Prostate gland (tissue), 2 donors: ENCODE measurements around the gene GAS1. TPM values are rescaled to one million over a fixed set of nuclear protein-coding genes. Genes with fewer than 3 reads are reported as not detected.

Experiments
- DNase-seq: peaks from one replicate; pipeline ENCODE4 v3.0.0-alpha.2; 2019; ENCODE audit warnings: low spot score
- H3K27ac ChIP-seq, 2 donors: fragments of 200-600 bp; sonication (generic); 2 replicates each; pipeline ENCODE4 v1.5.1; 2017 to 2019
- H3K27me3 ChIP-seq: fragments of 200-600 bp; sonication (generic); replicated peaks from 2 replicates; pipeline ENCODE4 v1.5.1; 2019; ENCODE audit not compliant: insufficient read depth
- H3K36me3 ChIP-seq, 2 donors: fragments of 200-600 bp; sonication (generic); 1 replicate in 1 of 2; 2 replicates in 1 of 2; pipeline versions ENCODE4 v1.5.1 to v1.8.1; 2017 to 2019
- H3K4me1 ChIP-seq: fragments of 200-600 bp; sonication (generic); replicated peaks from 2 replicates; pipeline ENCODE4 v1.5.1; 2019
- H3K4me3 ChIP-seq, 2 donors: fragments of 200-600 bp; sonication (generic); 2 replicates each; pipeline ENCODE4 v1.5.1; 2017 to 2019
- H3K9me3 ChIP-seq: fragments of 200-600 bp; sonication (generic); 2 replicates; pipeline ENCODE4 v1.5.1; 2017
- POLR2A ChIP-seq: fragments of 450-650 bp; IDR thresholded peaks from one replicate; pipeline ENCODE4 v1.6.1; 2016; ENCODE audit warnings: antibody characterized with exemption, mild to moderate bottlenecking
- POLR2AphosphoS5 ChIP-seq: sonication (generic); formaldehyde crosslinking; IDR thresholded peaks from one replicate; pipeline ENCODE4 v1.6.1; 2017; ENCODE audit warnings: antibody characterized with exemption
- WGBS: methylation state at CpG from one replicate; pipeline ENCODE4 v1.1.5; 2018; 5-methylcytosine and 5-hydroxymethylcytosine counted together
- intact Hi-C: fragments of 100-400 bp; cut with DNase I; formaldehyde crosslinking; loops from one replicate; pipeline ENCODE4 v1.14.2; 2022
- total RNA-seq, 2 donors: library from RNA; depleted of rRNA; stranded (reverse); fragments of >200 nt; gene quantifications; one replicate each; pipeline ENCODE4 v1.1.0, GENCODE V29; 2016
- TF ChIP-seq, protein P1 (sequence below), 4 experiments: fragments of 200-600 bp in 2 of 4; fragments of 450-650 bp in 2 of 4; sonication (generic) in 2 of 4; IDR thresholded peaks; 1 replicate in 3 of 4; 2 replicates in 1 of 4; pipeline ENCODE4 v1.5.1; 2016 to 2019; ENCODE audit warnings: antibody characterized with exemption in 4 of 4, mild to moderate bottlenecking in 2 of 4, moderate library complexity in 2 of 4

Gene GAS1
- total RNA-seq, 2 donors from 2014 or later: 41.9 to 82.1 TPM

DNA sequence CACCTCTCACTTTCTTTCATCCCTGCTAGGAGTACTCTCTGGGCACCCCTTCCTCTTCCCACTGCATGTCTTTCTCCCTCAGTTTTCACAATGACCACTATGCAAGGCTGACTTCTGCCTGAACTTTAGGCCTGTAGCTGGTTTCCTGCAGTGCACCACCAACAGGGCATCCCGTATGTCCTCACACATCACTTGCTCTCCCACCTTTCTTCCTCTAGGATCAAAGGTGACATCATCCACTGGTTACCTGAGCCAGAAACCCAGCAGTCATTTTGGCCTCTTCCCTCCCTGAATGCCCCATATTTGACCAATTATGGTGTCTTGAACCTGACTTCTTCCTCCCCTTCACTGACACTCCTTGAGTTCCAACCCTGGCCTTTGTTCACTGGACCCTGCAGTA is 8.5 kb downstream of the GAS1 start:
- Histone ChIP-seq H3K4me3 (no peak overlapping the region), H3K4me1 (peaks cover 7% of the 10 kb centered on the region), H3K27me3 (no peaks in the 10 kb centered on the region), H3K36me3 (no peaks in the 10 kb centered on the region), H3K9me3 (no peaks in the 10 kb centered on the region), H3K27ac (no peak overlapping the region)
- intact Hi-C loops: loop anchor here (10.0 kb wide), 1 partner anchor 56 kb away; no protein-coding TSS in a partner anchor
- TF ChIP-seq POLR2A: no peak
- TF ChIP-seq POLR2AphosphoS5: no peak
- 77% methylated on average over 1 of the region's 1 CpG for WGBS
- no peak for DNase-seq

DNA sequence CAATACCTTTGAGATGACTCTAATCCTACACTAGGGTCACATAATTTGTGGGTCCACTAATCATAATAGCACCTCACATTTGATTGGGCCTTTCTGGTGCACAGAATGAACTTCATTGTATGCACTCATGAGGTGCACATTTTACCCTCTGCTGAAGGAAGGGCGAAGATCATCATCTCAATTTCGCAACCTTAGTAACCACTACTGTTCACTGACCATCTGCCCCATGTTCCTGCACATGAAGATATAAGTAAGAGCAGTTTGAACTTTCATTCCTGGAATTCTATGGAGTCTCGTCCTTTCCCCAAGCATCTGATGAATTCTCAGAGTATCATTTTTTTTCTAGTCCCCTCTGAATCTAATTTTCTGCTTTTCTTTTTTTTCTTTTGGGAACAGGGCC is 21.2 kb downstream of the GAS1 start:
- no peak overlapping the region for H3K4me3 ChIP-seq
- TF ChIP-seq POLR2AphosphoS5 (no peak), POLR2A (no peak)
- TF ChIP-seq, protein P1, sequence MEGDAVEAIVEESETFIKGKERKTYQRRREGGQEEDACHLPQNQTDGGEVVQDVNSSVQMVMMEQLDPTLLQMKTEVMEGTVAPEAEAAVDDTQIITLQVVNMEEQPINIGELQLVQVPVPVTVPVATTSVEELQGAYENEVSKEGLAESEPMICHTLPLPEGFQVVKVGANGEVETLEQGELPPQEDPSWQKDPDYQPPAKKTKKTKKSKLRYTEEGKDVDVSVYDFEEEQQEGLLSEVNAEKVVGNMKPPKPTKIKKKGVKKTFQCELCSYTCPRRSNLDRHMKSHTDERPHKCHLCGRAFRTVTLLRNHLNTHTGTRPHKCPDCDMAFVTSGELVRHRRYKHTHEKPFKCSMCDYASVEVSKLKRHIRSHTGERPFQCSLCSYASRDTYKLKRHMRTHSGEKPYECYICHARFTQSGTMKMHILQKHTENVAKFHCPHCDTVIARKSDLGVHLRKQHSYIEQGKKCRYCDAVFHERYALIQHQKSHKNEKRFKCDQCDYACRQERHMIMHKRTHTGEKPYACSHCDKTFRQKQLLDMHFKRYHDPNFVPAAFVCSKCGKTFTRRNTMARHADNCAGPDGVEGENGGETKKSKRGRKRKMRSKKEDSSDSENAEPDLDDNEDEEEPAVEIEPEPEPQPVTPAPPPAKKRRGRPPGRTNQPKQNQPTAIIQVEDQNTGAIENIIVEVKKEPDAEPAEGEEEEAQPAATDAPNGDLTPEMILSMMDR (IDR thresholded peaks at IDR 0.05): no peak
- no peaks in the 10 kb centered on the region for H3K36me3 ChIP-seq
- H3K4me1 ChIP-seq: no peaks in the 10 kb centered on the region
- H3K27me3 ChIP-seq: no peaks in the 10 kb centered on the region
- no peaks in the 10 kb centered on the region for H3K9me3 ChIP-seq
- DNase-seq: no peak
- H3K27ac ChIP-seq: no peak overlapping the region
- intact Hi-C loops: no loop called here
- WGBS: 92% methylated on average over 3 of the region's 3 CpGs

DNA sequence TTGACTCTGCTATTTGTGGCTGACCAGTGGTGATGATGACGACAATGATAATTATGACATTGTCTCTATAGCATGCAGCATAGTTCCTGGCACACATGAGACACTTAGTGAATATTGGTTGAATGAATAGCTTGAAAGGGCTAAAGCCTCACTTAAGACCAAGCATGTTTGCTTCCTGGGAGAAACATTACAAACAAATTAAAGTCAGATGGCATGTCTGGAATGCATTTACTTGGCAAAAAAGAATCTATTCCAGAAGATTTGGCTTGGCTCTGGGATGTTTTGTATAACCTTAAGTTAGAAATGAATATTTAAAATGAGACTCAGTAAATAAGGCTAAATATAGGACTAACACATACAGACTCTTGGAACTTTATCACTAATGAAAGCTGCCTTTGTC is 21.6 kb downstream of the GAS1 start:
- no peak overlapping the region for H3K27ac ChIP-seq
- 83% methylated on average over 1 of the region's 1 CpG for WGBS
- no peaks in the 10 kb centered on the region for H3K36me3 ChIP-seq
- no peak for TF ChIP-seq POLR2AphosphoS5
- H3K4me1 ChIP-seq: no peaks in the 10 kb centered on the region
- H3K9me3 ChIP-seq: no peaks in the 10 kb centered on the region
- H3K27me3 ChIP-seq: no peaks in the 10 kb centered on the region
- no peak for DNase-seq
- intact Hi-C loops: no loop called here
- no peak overlapping the region for H3K4me3 ChIP-seq

GRCh38 chr9:86924206-86924605 is 23.1 kb downstream of the GAS1 start:
- H3K4me1 ChIP-seq: no peaks in the 10 kb centered on the region

DNA sequence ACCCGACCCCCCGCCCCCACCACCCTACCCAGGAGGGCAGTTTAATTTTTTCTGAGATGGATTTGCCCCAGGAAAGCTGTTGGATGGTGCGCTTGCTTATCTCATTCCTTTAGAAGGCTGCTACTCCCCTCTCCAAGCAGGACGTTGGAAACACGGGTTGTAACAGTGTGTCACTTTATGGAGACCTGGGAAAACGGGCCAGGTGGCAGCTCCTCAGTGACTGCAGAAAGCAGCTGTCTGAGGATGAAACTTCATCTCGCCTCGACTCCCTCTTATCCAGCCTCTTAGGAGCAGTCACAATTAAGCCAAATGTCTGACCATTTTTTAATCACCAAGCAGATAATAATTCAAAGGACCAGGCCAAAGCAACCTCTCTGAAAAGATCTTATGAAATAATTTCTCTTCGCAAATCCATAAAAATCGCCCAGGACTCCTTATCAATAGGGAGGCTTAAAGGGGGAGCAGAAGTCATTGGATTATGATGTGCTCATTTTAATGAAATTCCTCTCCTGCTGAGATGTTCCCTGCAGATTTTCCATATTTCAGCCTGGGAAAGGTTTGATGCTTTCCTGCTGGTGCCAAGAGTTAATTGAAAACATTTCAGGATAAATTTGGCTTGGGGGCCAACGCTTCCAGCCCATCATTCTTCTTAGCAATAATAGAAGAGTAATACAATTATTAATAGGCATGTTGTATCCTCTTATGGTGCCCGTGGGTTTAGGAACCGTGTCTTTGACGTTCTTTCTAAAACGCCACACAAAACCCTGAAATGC is 26.0 kb downstream of the GAS1 start:
- Histone ChIP-seq H3K27me3 (no peaks in the 10 kb centered on the region), H3K4me3 (no peak overlapping the region), H3K27ac (no peak overlapping the region), H3K4me1 (no peaks in the 10 kb centered on the region), H3K9me3 (no peaks in the 10 kb centered on the region), H3K36me3 (no peaks in the 10 kb centered on the region)
- DNase-seq: no peak
- TF ChIP-seq, protein P1 (IDR thresholded peaks at IDR 0.05): no peak
- TF ChIP-seq POLR2A (no peak), POLR2AphosphoS5 (no peak)
- intact Hi-C loops: no loop called here
- WGBS: 53% methylated on average over 15 of the region's 15 CpGs

More at GRCh38 chr9:86924206-86924605, 23.1 kb downstream of the GAS1 start:
- Histone ChIP-seq H3K27ac (no peak overlapping the region), H3K4me3 (no peak overlapping the region), H3K9me3 (no peaks in the 10 kb centered on the region), H3K36me3 (no peaks in the 10 kb centered on the region), H3K27me3 (no peaks in the 10 kb centered on the region)
- intact Hi-C loops: no loop called here
- DNase-seq: no peak
- TF ChIP-seq, protein P1 (IDR thresholded peaks at IDR 0.05): no peak
- no peak for TF ChIP-seq POLR2AphosphoS5
- TF ChIP-seq POLR2A: no peak
- 61% methylated on average over 5 of the region's 5 CpGs for WGBS

DNA sequence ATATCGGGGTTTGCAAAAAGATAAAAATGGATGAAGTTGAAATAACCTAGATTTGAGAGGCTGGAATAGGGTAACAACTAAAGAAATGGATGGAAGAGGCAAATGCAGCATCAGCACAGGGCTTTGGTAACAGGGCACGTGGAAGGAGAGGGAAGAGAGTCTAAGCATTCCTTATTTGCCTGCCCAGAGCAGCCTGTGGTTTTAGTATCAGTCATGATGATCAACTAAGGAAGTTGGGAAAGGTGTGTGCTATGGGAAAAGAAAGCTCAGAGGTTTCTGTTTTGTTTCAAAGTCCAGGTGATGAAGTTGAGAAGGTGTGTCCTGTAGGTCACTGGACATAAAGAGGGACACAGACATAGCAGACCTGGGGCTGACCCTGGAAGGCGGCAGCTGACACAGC is 28.8 kb downstream of the GAS1 start:
- WGBS: 84% methylated on average over 3 of the region's 3 CpGs
- H3K27ac ChIP-seq: no peak overlapping the region

More for the DNA sequence above, 28.8 kb downstream of the GAS1 start:
- H3K4me1 ChIP-seq: no peaks in the 10 kb centered on the region
- intact Hi-C loops: no loop called here
- DNase-seq: no peak
- TF ChIP-seq, protein P1 (IDR thresholded peaks at IDR 0.05): no peak
- TF ChIP-seq POLR2AphosphoS5 (no peak), POLR2A (no peak)
- no peaks in the 10 kb centered on the region for H3K36me3 ChIP-seq
- no peaks in the 10 kb centered on the region for H3K9me3 ChIP-seq
- H3K4me3 ChIP-seq: no peak overlapping the region
- no peaks in the 10 kb centered on the region for H3K27me3 ChIP-seq
